Measurements from ENCODE around the gene SNRPN.
"Not testable (repeated sequence)": the region's sequence is repeated elsewhere in the genome, so short reads cannot be mapped to it uniquely, and the experiment has no call there.

Gene SNRPN

GRCh38 chr15:24954783-24955530 lies at the start of gene SNRPN, which contains the start of gene SNURF:
SNRPN (plus strand) TSS chr15:24954987; CDS start chr15:24974454, 19,467 bp downstream.
SNURF (plus strand) TSS chr15:24954987; CDS start chr15:24955049, 62 bp downstream.
- DNase-seq (ENCODE audit: low read depth, low spot score): peak; percentile 4

- DNase-seq (ENCODE audit: low read depth, low spot score): no peak
Observed at GRCh38 chr15:24916305-24917009, 38.3 kb upstream of the SNRPN start.

- DNase-seq (ENCODE audit: low read depth, low spot score): no peak
Observed at GRCh38 chr15:24917431-24917830, 37.4 kb upstream of the SNRPN start.

GRCh38 chr15:24919446-24919845 lies 35.3 kb upstream of the SNRPN start:
- no peak for DNase-seq (ENCODE audit: low read depth, low spot score)

- not testable (repeated sequence) for DNase-seq (ENCODE audit: low read depth, low spot score)
Observed at GRCh38 chr15:24922781-24923180, 32.0 kb upstream of the SNRPN start.

- DNase-seq (ENCODE audit: low read depth, low spot score): no peak
Observed at GRCh38 chr15:24924153-24924552, 30.6 kb upstream of the SNRPN start.

GRCh38 chr15:24924621-24925020 lies 30.2 kb upstream of the SNRPN start:
- DNase-seq (ENCODE audit: low read depth, low spot score): no peak

- DNase-seq (ENCODE audit: low read depth, low spot score): not testable (repeated sequence)
Observed at GRCh38 chr15:24931874-24932732, 22.7 kb upstream of the SNRPN start.

- DNase-seq (ENCODE audit: low read depth, low spot score): no peak
Observed at GRCh38 chr15:24933716-24934115, 21.1 kb upstream of the SNRPN start.

GRCh38 chr15:24938224-24938623 lies 16.6 kb upstream of the SNRPN start:
- not testable (repeated sequence) for DNase-seq (ENCODE audit: low read depth, low spot score)

- DNase-seq (ENCODE audit: low read depth, low spot score): no peak
Observed at GRCh38 chr15:24940236-24940635, 14.6 kb upstream of the SNRPN start.

GRCh38 chr15:24943361-24943760 lies 11.4 kb upstream of the SNRPN start:
- DNase-seq (ENCODE audit: low read depth, low spot score): no peak

- no peak for DNase-seq (ENCODE audit: low read depth, low spot score)
Observed at GRCh38 chr15:24944954-24945353, 9.8 kb upstream of the SNRPN start.

- no peak for DNase-seq (ENCODE audit: low read depth, low spot score)
Observed at GRCh38 chr15:24945711-24946110, 9.1 kb upstream of the SNRPN start.

- DNase-seq (ENCODE audit: low read depth, low spot score): no peak
Observed at GRCh38 chr15:24948495-24948894, 6.3 kb upstream of the SNRPN start.

- no peak for DNase-seq (ENCODE audit: low read depth, low spot score)
Observed at GRCh38 chr15:24955531-24955921, 739 bp downstream of the SNRPN start.

GRCh38 chr15:24956111-24956838 lies 1.5 kb downstream of the SNRPN start:
- peak; percentile 6 for DNase-seq (ENCODE audit: low read depth, low spot score)

GRCh38 chr15:24957691-24958090 lies 2.9 kb downstream of the SNRPN start:
- no peak for DNase-seq (ENCODE audit: low read depth, low spot score)

- no peak for DNase-seq (ENCODE audit: low read depth, low spot score)
Observed at GRCh38 chr15:24961967-24962366, 7.2 kb downstream of the SNRPN start.

GRCh38 chr15:24962880-24963279 lies 8.1 kb downstream of the SNRPN start:
- DNase-seq (ENCODE audit: low read depth, low spot score): no peak

GRCh38 chr15:24966364-24967103 lies 11.7 kb downstream of the SNRPN start:
- DNase-seq (ENCODE audit: low read depth, low spot score): no peak
